Osteocyte (in vitro differentiated cells): ENCODE data around the gene SERPING1. TPM values are rescaled to one million over a fixed set of nuclear protein-coding genes. Genes with fewer than 3 reads are reported as not detected.

Experiments
- DNase-seq: peaks from one replicate; pipeline ENCODE4 v3.0.0; 2021; ENCODE audit warnings: mixed read lengths; ENCODE audit not compliant: unreplicated experiment; ENCODE audit errors: extremely low spot score
- H3K27ac Mint-ChIP-seq: one replicate; pipeline ENCODE4 v1.8.0; 2021; ENCODE audit warnings: mild to moderate bottlenecking, mixed read lengths; ENCODE audit not compliant: unreplicated experiment
- H3K27me3 Mint-ChIP-seq: one replicate; pipeline ENCODE4 v1.8.0; 2021; ENCODE audit warnings: mixed read lengths; ENCODE audit not compliant: unreplicated experiment
- H3K36me3 Mint-ChIP-seq: one replicate; pipeline ENCODE4 v1.8.0; 2021; ENCODE audit warnings: mixed read lengths; ENCODE audit not compliant: unreplicated experiment
- H3K4me1 Mint-ChIP-seq: one replicate; pipeline ENCODE4 v1.8.0; 2021; ENCODE audit warnings: mixed read lengths; ENCODE audit not compliant: unreplicated experiment
- H3K4me3 Mint-ChIP-seq: one replicate; pipeline ENCODE4 v1.8.0; 2021; ENCODE audit warnings: mild to moderate bottlenecking, moderate library complexity, mixed read lengths; ENCODE audit not compliant: unreplicated experiment
- H3K9me3 Mint-ChIP-seq: one replicate; pipeline ENCODE4 v1.8.0; 2021; ENCODE audit warnings: mixed read lengths; ENCODE audit not compliant: unreplicated experiment
- total RNA-seq: library from RNA; stranded (reverse); gene quantifications from 2 replicates; pipeline ENCODE4 v1.2.1, GENCODE V29; 2021
- TF ChIP-seq, protein P1 (sequence below): fragments of 200-600 bp; sonication (generic); IDR thresholded peaks from 2 replicates; pipeline ENCODE4 v1.5.0; 2021; ENCODE audit warnings: antibody characterized with exemption, mild to moderate bottlenecking, moderate library complexity

Gene SERPING1
- total RNA-seq, 1 donor from 2014 or later = 21.9 TPM

- H3K4me3 Mint-ChIP-seq = no peak overlapping the region
- no peaks in the 10 kb centered on the region for H3K9me3 Mint-ChIP-seq
- H3K4me1 Mint-ChIP-seq = no peaks in the 10 kb centered on the region
- peaks cover 38% of the 10 kb centered on the region for H3K27me3 Mint-ChIP-seq
- H3K36me3 Mint-ChIP-seq = no peaks in the 10 kb centered on the region
- DNase-seq = no peak
- TF ChIP-seq, protein P1, sequence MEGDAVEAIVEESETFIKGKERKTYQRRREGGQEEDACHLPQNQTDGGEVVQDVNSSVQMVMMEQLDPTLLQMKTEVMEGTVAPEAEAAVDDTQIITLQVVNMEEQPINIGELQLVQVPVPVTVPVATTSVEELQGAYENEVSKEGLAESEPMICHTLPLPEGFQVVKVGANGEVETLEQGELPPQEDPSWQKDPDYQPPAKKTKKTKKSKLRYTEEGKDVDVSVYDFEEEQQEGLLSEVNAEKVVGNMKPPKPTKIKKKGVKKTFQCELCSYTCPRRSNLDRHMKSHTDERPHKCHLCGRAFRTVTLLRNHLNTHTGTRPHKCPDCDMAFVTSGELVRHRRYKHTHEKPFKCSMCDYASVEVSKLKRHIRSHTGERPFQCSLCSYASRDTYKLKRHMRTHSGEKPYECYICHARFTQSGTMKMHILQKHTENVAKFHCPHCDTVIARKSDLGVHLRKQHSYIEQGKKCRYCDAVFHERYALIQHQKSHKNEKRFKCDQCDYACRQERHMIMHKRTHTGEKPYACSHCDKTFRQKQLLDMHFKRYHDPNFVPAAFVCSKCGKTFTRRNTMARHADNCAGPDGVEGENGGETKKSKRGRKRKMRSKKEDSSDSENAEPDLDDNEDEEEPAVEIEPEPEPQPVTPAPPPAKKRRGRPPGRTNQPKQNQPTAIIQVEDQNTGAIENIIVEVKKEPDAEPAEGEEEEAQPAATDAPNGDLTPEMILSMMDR = no peak
- H3K27ac Mint-ChIP-seq = no peak overlapping the region
Measured at GRCh38 chr11:57626895-57627294, 29.4 kb downstream of the SERPING1 start.

- no peak for DNase-seq
- peaks cover 48% of the 10 kb centered on the region for H3K27me3 Mint-ChIP-seq
- no peaks in the 10 kb centered on the region for H3K36me3 Mint-ChIP-seq
- no peaks in the 10 kb centered on the region for H3K9me3 Mint-ChIP-seq
- no peak overlapping the region for H3K4me3 Mint-ChIP-seq
- TF ChIP-seq, protein P1 = no peak
- H3K4me1 Mint-ChIP-seq = no peaks in the 10 kb centered on the region
- no peak overlapping the region for H3K27ac Mint-ChIP-seq
Measured at GRCh38 chr11:57630171-57630570, 32.7 kb downstream of the SERPING1 start.

- Mint-ChIP-seq H3K4me3 (no peak overlapping the region), H3K4me1 (no peaks in the 10 kb centered on the region), H3K27me3 (peaks cover 48% of the 10 kb centered on the region), H3K27ac (no peak overlapping the region), H3K36me3 (no peaks in the 10 kb centered on the region), H3K9me3 (no peaks in the 10 kb centered on the region)
- DNase-seq = no peak
- TF ChIP-seq, protein P1 = no peak
Measured at GRCh38 chr11:57632116-57632515, 34.6 kb downstream of the SERPING1 start.

- Mint-ChIP-seq H3K36me3 (no peaks in the 10 kb centered on the region), H3K9me3 (no peaks in the 10 kb centered on the region), H3K27ac (no peak overlapping the region), H3K4me3 (no peak overlapping the region), H3K27me3 (peaks cover 48% of the 10 kb centered on the region), H3K4me1 (peaks cover 11% of the 10 kb centered on the region)
- DNase-seq = no peak
- TF ChIP-seq, protein P1 = no peak
Measured at GRCh38 chr11:57633394-57634070, 36.0 kb downstream of the SERPING1 start.

- H3K36me3 Mint-ChIP-seq = no peaks in the 10 kb centered on the region
- H3K4me3 Mint-ChIP-seq = no peak overlapping the region
- TF ChIP-seq, protein P1 = no peak
- no peak for DNase-seq
- H3K27me3 Mint-ChIP-seq = peaks cover 42% of the 10 kb centered on the region
- no peaks in the 10 kb centered on the region for H3K9me3 Mint-ChIP-seq
- peaks cover 16% of the 10 kb centered on the region for H3K4me1 Mint-ChIP-seq
- H3K27ac Mint-ChIP-seq = no peak overlapping the region
Measured at GRCh38 chr11:57634311-57634710, 36.8 kb downstream of the SERPING1 start.
